H1 (cell line): ENCODE data around the gene ELOVL3. TPM values are rescaled to one million over a fixed set of nuclear protein-coding genes. Genes with fewer than 3 reads are reported as not detected.
A peak's percentile ranks its signal among the peaks of the same experiment; 100 is the strongest.

Experiments
- CTCF ChIA-PET: fragments of 300-600 bp; sonication (Branson Sonifier 250); formaldehyde crosslinking; loops from one replicate; lab custom pipeline; 2021; ENCODE audit not compliant: partially characterized antibody; lab: Charles Lee
- POLR2A ChIA-PET: fragments of 300-600 bp; sonication (Branson Sonifier 250); formaldehyde crosslinking; loops from one replicate; lab custom pipeline; 2021; ENCODE audit warnings: inconsistent platforms; ENCODE audit not compliant: partially characterized antibody; lab: Charles Lee
- DNase-seq, 2 experiments: peaks; one replicate each; pipeline versions ENCODE4 v3.0.0 to v3.0.0-alpha.2; 2010 to 2022; ENCODE audit warnings: low spot score in 2 of 2, low read depth in 1 of 2, mixed read lengths in 1 of 2
- FAIRE-seq: peaks from 2 replicates; lab custom pipeline; 2011; peaks lifted over from hg19 to GRCh38; lab: Jason Lieb, UNC
- H2AFZ ChIP-seq: 2 replicates; pipeline ENCODE4 v1.8.1; 2012; ENCODE audit warnings: low read length, inconsistent platforms
- H2AK5ac ChIP-seq: 2 replicates; pipeline ENCODE4 v1.6.1; 2013; ENCODE audit warnings: low read depth, low read length
- H2BK120ac ChIP-seq: replicated peaks from 2 replicates; pipeline ENCODE3; 2013; ENCODE audit warnings: low read depth, low read length, inconsistent platforms
- H2BK12ac ChIP-seq: 2 replicates; pipeline ENCODE4 v1.6.1; 2013; ENCODE audit warnings: low read depth, low read length
- H2BK15ac ChIP-seq: 2 replicates; pipeline ENCODE4 v1.6.1; 2013; ENCODE audit warnings: low read length
- H2BK20ac ChIP-seq: 2 replicates; pipeline ENCODE4 v1.6.1; 2013; ENCODE audit warnings: low read length
- H2BK5ac ChIP-seq: 2 replicates; pipeline ENCODE4 v1.6.1; 2013; ENCODE audit warnings: low read depth, low read length
- H3K14ac ChIP-seq: 2 replicates; pipeline ENCODE4 v1.6.1; 2013; ENCODE audit warnings: inconsistent platforms; ENCODE audit not compliant: insufficient read length
- H3K18ac ChIP-seq: 2 replicates; pipeline ENCODE4 v1.6.1; 2013; ENCODE audit warnings: low read length; ENCODE audit errors: extremely low read depth
- H3K23ac ChIP-seq: 2 replicates; pipeline ENCODE4 v1.6.1; 2013; ENCODE audit warnings: inconsistent platforms; ENCODE audit not compliant: insufficient read length
- H3K23me2 ChIP-seq: 2 replicates; pipeline ENCODE4 v1.6.1; 2013; ENCODE audit warnings: low read depth, low read length
- H3K27ac ChIP-seq: 2 replicates; pipeline ENCODE4 v1.6.1; 2011; ENCODE audit warnings: low read depth, low read length, inconsistent platforms
- H3K27me3 ChIP-seq, 4 experiments: replicated peaks in 1 of 4; 1 replicate in 1 of 4; 2 replicates in 3 of 4; pipeline versions ENCODE4 v1.6.1 to v1.8.1; 2011 to 2013; ENCODE audit warnings: low read length in 3 of 4, mild to moderate bottlenecking in 3 of 4, inconsistent platforms in 2 of 4, mixed read lengths in 2 of 4, moderate library complexity in 1 of 4; ENCODE audit not compliant: control insufficient read depth in 3 of 4, insufficient read depth in 3 of 4; ENCODE audit errors: extremely low read depth in 1 of 4
- H3K36me3 ChIP-seq, 4 experiments: 2 replicates each; pipeline versions ENCODE4 v1.6.1 to v1.8.1; 2011 to 2013; ENCODE audit warnings: mild to moderate bottlenecking in 4 of 4, low read length in 3 of 4, moderate library complexity in 2 of 4, control low read depth in 1 of 4, inconsistent platforms in 1 of 4; ENCODE audit not compliant: insufficient read depth in 4 of 4, control insufficient read depth in 2 of 4
- H3K4ac ChIP-seq: replicated peaks from 2 replicates; pipeline ENCODE3; 2013; ENCODE audit warnings: low read length, low read depth, mixed read lengths, inconsistent platforms; ENCODE audit not compliant: insufficient read length
- H3K4me1 ChIP-seq, 4 experiments: replicated peaks in 1 of 4; 1 replicate in 1 of 4; 2 replicates in 3 of 4; pipeline versions ENCODE4 v1.6.1 to v1.8.1; 2011 to 2013; ENCODE audit warnings: low read length in 3 of 4, inconsistent platforms in 2 of 4, mixed read lengths in 1 of 4; ENCODE audit not compliant: insufficient read depth in 4 of 4, control insufficient read depth in 3 of 4
- H3K4me2 ChIP-seq, 2 experiments: 2 replicates each; pipeline versions ENCODE4 v1.6.1 to v1.8.1; 2011 to 2013; ENCODE audit warnings: low read depth in 2 of 2, low read length in 2 of 2, control low read depth in 1 of 2, inconsistent platforms in 1 of 2, mild to moderate bottlenecking in 1 of 2; ENCODE audit not compliant: insufficient read depth in 1 of 2
- H3K4me3 ChIP-seq, 4 experiments: fragments of 200-600, 300-600 bp in 1 of 4; sonication (generic), shearing (Covaris generic), sonication (Bioruptor Twin) in 1 of 4; 2 replicates each; pipeline versions ENCODE4 v1.5.1 to v1.8.1; 2011 to 2016; ENCODE audit warnings: low read length in 4 of 4, low read depth in 3 of 4, control low read depth in 2 of 4, inconsistent platforms in 2 of 4, mild to moderate bottlenecking in 2 of 4, mixed read lengths in 1 of 4, moderate library complexity in 1 of 4; ENCODE audit not compliant: insufficient read depth in 2 of 4; ENCODE audit errors: extremely low read depth in 1 of 4
- H3K56ac ChIP-seq: replicated peaks from 2 replicates; pipeline ENCODE3; 2013; ENCODE audit warnings: low read depth, mild to moderate bottlenecking, mixed read lengths, low read length, inconsistent platforms; ENCODE audit not compliant: insufficient read length
- H3K79me1 ChIP-seq: 2 replicates; pipeline ENCODE4 v1.6.1; 2013; ENCODE audit warnings: low read depth, low read length, control low read depth
- H3K79me2 ChIP-seq, 2 experiments: 2 replicates each; pipeline versions ENCODE4 v1.6.1 to v1.8.1; 2012 to 2013; ENCODE audit warnings: low read length in 2 of 2, mild to moderate bottlenecking in 2 of 2, inconsistent platforms in 1 of 2; ENCODE audit not compliant: insufficient read depth in 2 of 2, control insufficient read depth in 1 of 2
- H3K9ac ChIP-seq, 4 experiments: replicated peaks in 1 of 4; 1 replicate in 1 of 4; 2 replicates in 3 of 4; pipeline versions ENCODE4 v1.6.1 to v1.8.1; 2011 to 2013; ENCODE audit warnings: low read depth in 3 of 4, low read length in 3 of 4, control low read depth in 2 of 4, mild to moderate bottlenecking in 2 of 4, moderate library complexity in 2 of 4, inconsistent platforms in 1 of 4; ENCODE audit errors: extremely low read depth in 1 of 4
- H3K9me3 ChIP-seq, 2 experiments: 2 replicates each; pipeline versions ENCODE4 v1.6.1 to v1.8.1; 2012 to 2013; ENCODE audit warnings: mild to moderate bottlenecking in 2 of 2, moderate library complexity in 2 of 2, control low read depth in 1 of 2, inconsistent platforms in 1 of 2, low read depth in 1 of 2, low read length in 1 of 2, mixed read lengths in 1 of 2; ENCODE audit not compliant: insufficient read depth in 2 of 2
- H4K20me1 ChIP-seq, 2 experiments: replicated peaks in 1 of 2; 2 replicates each; pipeline versions ENCODE3 to v1.8.1; 2011 to 2013; ENCODE audit warnings: inconsistent platforms in 2 of 2, low read length in 2 of 2, mild to moderate bottlenecking in 1 of 2; ENCODE audit not compliant: insufficient read depth in 2 of 2, control insufficient read depth in 1 of 2
- H4K5ac ChIP-seq: 2 replicates; pipeline ENCODE4 v1.6.1; 2013; ENCODE audit warnings: low read length, low read depth, mixed read lengths, inconsistent platforms; ENCODE audit not compliant: insufficient read length
- H4K8ac ChIP-seq: 2 replicates; pipeline ENCODE4 v1.8.0; 2013; ENCODE audit warnings: mild to moderate bottlenecking, moderate library complexity, low read length, inconsistent platforms; ENCODE audit not compliant: insufficient read depth; ENCODE audit errors: extremely low read depth
- H4K91ac ChIP-seq: replicated peaks from 2 replicates; pipeline ENCODE3; 2013; ENCODE audit warnings: low read length, mixed read lengths, inconsistent platforms; ENCODE audit not compliant: insufficient read length
- BRCA1 ChIP-seq: IDR thresholded peaks from 2 replicates; pipeline ENCODE4 v1.6.1; 2012; ENCODE audit warnings: low read depth, low read length, improper control_type of control experiment
- CBX5 ChIP-seq: fragments of 300-800, 300-1000 bp; sonication (generic); IDR thresholded peaks from 2 replicates; pipeline ENCODE4 v1.7.1; 2016; ENCODE audit warnings: antibody characterized with exemption, low read length, low read depth
- E2F6 ChIP-seq: IDR thresholded peaks from 2 replicates; pipeline ENCODE4 v1.6.1; 2012; ENCODE audit warnings: inconsistent platforms
- NANOG ChIP-seq: IDR thresholded peaks from 2 replicates; pipeline ENCODE4 v1.6.1; 2011; ENCODE audit warnings: low read length, low read depth, mild to moderate bottlenecking, inconsistent platforms; ENCODE audit not compliant: insufficient read depth, poor library complexity, severe bottlenecking
- PHF8 ChIP-seq: fragments of 200-600 bp; sonication (generic); conservative IDR thresholded peaks from 2 replicates; pipeline ENCODE4 v1.7.1; 2012; ENCODE audit warnings: low read depth, mild to moderate bottlenecking, inconsistent platforms, low read length, moderate library complexity
- SAP30 ChIP-seq: fragments of 300-600 bp; sonication (generic); IDR thresholded peaks from 2 replicates; pipeline ENCODE4 v1.7.1; 2012; ENCODE audit warnings: low read length, moderate library complexity, mild to moderate bottlenecking, inconsistent platforms; ENCODE audit not compliant: insufficient read depth, insufficient replicate concordance
- SIN3A ChIP-seq, 2 experiments: IDR thresholded peaks in 1 of 2; conservative IDR thresholded peaks in 1 of 2; 2 replicates each; pipeline ENCODE4 v1.6.1; 2011 to 2012; ENCODE audit warnings: low read length in 2 of 2, improper control_type of control experiment in 1 of 2, low read depth in 1 of 2, mild to moderate bottlenecking in 1 of 2
- SIRT6 ChIP-seq: IDR thresholded peaks from one replicate; pipeline ENCODE4 v1.7.1; 2012; ENCODE audit warnings: low read length, inconsistent platforms
- SP4 ChIP-seq: IDR thresholded peaks from 2 replicates; pipeline ENCODE4 v1.6.1; 2012; ENCODE audit warnings: low read length, inconsistent platforms
- TAF1 ChIP-seq: IDR thresholded peaks from 2 replicates; pipeline ENCODE4 v1.6.1; 2011; ENCODE audit warnings: mild to moderate bottlenecking, low read depth, low read length
- TBP ChIP-seq: IDR thresholded peaks from 2 replicates; pipeline ENCODE4 v1.6.1; 2011; ENCODE audit warnings: low read depth, low read length, improper control_type of control experiment
- TCF12 ChIP-seq: IDR thresholded peaks from 2 replicates; pipeline ENCODE4 v1.6.1; 2011; ENCODE audit warnings: low read depth, mild to moderate bottlenecking, low read length
- ZNF274 ChIP-seq: IDR thresholded peaks from 2 replicates; pipeline ENCODE4 v1.7.0; 2012; ENCODE audit warnings: low read length, borderline replicate concordance; ENCODE audit errors: extremely low read depth
- WGBS, 2 experiments: shearing (Covaris generic) in 1 of 2; methylation state at CpG; one replicate each; pipeline versions ENCODE4 v1.1.6 to v1.1.7; 2013 to 2015; ENCODE audit warnings: low lambda C conversion rate in 2 of 2, mixed read lengths in 2 of 2, inconsistent platforms in 1 of 2, low coverage in 1 of 2, missing lambda C conversion rate in 1 of 2; ENCODE audit not compliant: insufficient replicate concordance in 2 of 2, insufficient coverage in 1 of 2, insufficient read length in 1 of 2; ENCODE audit errors: extremely low coverage in 1 of 2, missing lambda C conversion rate in 1 of 2; 5-methylcytosine and 5-hydroxymethylcytosine counted together
- polyA plus RNA-seq, 7 experiments: library from polyadenylated mRNA; depleted of rRNA in 3 of 7; stranded (reverse) in 5 of 7; unstranded in 2 of 7; fragments of >200 nt in 5 of 7; fragments of 200-250 nt in 2 of 7; gene quantifications; 1 replicate in 5 of 7; 2 replicates in 1 of 7; 4 replicates in 1 of 7; pipeline versions ENCODE4 v1.2.1 to v1.2.3, GENCODE V29; 2011 to 2013; ENCODE audit warnings: missing spikeins in 2 of 7, mixed read lengths in 2 of 7
- total RNA-seq: library from RNA; stranded (reverse); fragmentation: NEBNext Ultra II Directional; extraction: Animal tissue kit (Norgen Biotek cat#: 25700); gene quantifications from 2 replicates; pipeline ENCODE4 v1.2.1, GENCODE V29; 2021

ELOVL3 gene
- total and polyA plus RNA-seq, 2 of the 8 experiments (the other 6 are each of a cell fraction or from before 2014, with no cell fraction given), result 0.27 TPM; not detected in 1

GRCh38 chr10:102246261-102246660, 20.2 kb downstream of the ELOVL3 start:
- Histone ChIP-seq H2AK5ac (no peak overlapping the region), H3K4me3 (peak overlapping the region; percentile 86 to 98 (median 92)), H3K36me3 (no peaks in the 10 kb centered on the region), H3K9me3 (no peaks in the 10 kb centered on the region), H2AFZ (no peak overlapping the region), H3K14ac (no peak overlapping the region), H3K23me2 (peaks cover 7% of the 10 kb centered on the region), H4K8ac (no peak overlapping the region), H3K9ac (peak overlapping the region in 2 of 4 experiments; percentile 45 to 94; a peak in 2 of 7 replicates), H3K18ac (no peak overlapping the region), H3K4me2 (peak overlapping the region; percentile 75 to 81), H4K91ac (no peak overlapping the region), H2BK20ac (no peak overlapping the region), H3K27me3 (peaks cover 12 to 22% (median 16%) of the 10 kb centered on the region in 4 experiments), H2BK5ac (no peak overlapping the region), H3K4ac (no peak overlapping the region), H3K23ac (no peak overlapping the region), H2BK120ac (no peak overlapping the region), H3K27ac (no peak overlapping the region), H3K79me2 (peaks cover 0 to 38% of the 10 kb centered on the region in 2 experiments; a peak in 2 of 4 replicates), H3K4me1 (peaks cover 2 to 8% (median 4%) of the 10 kb centered on the region in 4 experiments; a peak in 5 of 7 replicates), H3K79me1 (peaks cover 9% of the 10 kb centered on the region), H2BK12ac (no peak overlapping the region), H4K5ac (no peak overlapping the region), H3K56ac (no peak overlapping the region), H2BK15ac (no peak overlapping the region), H4K20me1 (peaks cover 5 to 7% of the 10 kb centered on the region in 2 experiments)
- ChIA-PET POLR2A (interaction anchor here (1.2 to 2.0 kb wide), 2 partner anchors 15 to 94 kb away, joined by 4 to 12 read pairs; partner anchors contain the start of gene NOLC1), CTCF (interaction anchor here (0.6 to 3.3 kb wide), 7 partner anchors 12 to 154 kb away, joined by 3 to 19 read pairs (median 6); no protein-coding TSS in a partner anchor)
- no peak for FAIRE-seq
- WGBS, 2 experiments, result 62% methylated on average over 3 of the region's 3 CpGs; no CpG with 5 or more reads in 1 of the 2 experiments
- DNase-seq, result no peak
- TF ChIP-seq SIN3A (conservative IDR thresholded peaks at IDR 0.05 in 1 of 2, IDR thresholded peaks at IDR 0.05 in 1 of 2; ENCODE audit: low read depth in 1 of 2, low read length in 2 of 2), result no peak
- TF ChIP-seq ZNF274, result no peak
- TF ChIP-seq BRCA1, result no peak
- TF ChIP-seq E2F6, result no peak
- no peak for TF ChIP-seq TBP
- TF ChIP-seq NANOG, result no peak
- TF ChIP-seq TCF12, result no peak
- TF ChIP-seq SAP30, result no peak
- no peak for TF ChIP-seq CBX5
- no peak for TF ChIP-seq SIRT6
- TF ChIP-seq SP4, result no peak
- no peak for TF ChIP-seq TAF1
- TF ChIP-seq PHF8, result no peak
